Measurements from ENCODE around the gene ABCA8.
"Not testable (repeated sequence)": the region's sequence is repeated elsewhere in the genome, so short reads cannot be mapped to it uniquely, and the experiment has no call there.

The ABCA8 gene, protein sequence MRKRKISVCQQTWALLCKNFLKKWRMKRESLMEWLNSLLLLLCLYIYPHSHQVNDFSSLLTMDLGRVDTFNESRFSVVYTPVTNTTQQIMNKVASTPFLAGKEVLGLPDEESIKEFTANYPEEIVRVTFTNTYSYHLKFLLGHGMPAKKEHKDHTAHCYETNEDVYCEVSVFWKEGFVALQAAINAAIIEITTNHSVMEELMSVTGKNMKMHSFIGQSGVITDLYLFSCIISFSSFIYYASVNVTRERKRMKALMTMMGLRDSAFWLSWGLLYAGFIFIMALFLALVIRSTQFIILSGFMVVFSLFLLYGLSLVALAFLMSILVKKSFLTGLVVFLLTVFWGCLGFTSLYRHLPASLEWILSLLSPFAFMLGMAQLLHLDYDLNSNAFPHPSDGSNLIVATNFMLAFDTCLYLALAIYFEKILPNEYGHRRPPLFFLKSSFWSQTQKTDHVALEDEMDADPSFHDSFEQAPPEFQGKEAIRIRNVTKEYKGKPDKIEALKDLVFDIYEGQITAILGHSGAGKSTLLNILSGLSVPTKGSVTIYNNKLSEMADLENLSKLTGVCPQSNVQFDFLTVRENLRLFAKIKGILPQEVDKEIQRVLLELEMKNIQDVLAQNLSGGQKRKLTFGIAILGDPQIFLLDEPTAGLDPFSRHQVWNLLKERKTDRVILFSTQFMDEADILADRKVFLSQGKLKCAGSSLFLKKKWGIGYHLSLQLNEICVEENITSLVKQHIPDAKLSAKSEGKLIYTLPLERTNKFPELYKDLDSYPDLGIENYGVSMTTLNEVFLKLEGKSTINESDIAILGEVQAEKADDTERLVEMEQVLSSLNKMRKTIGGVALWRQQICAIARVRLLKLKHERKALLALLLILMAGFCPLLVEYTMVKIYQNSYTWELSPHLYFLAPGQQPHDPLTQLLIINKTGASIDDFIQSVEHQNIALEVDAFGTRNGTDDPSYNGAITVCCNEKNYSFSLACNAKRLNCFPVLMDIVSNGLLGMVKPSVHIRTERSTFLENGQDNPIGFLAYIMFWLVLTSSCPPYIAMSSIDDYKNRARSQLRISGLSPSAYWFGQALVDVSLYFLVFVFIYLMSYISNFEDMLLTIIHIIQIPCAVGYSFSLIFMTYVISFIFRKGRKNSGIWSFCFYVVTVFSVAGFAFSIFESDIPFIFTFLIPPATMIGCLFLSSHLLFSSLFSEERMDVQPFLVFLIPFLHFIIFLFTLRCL (N-terminal part only)

DNA sequence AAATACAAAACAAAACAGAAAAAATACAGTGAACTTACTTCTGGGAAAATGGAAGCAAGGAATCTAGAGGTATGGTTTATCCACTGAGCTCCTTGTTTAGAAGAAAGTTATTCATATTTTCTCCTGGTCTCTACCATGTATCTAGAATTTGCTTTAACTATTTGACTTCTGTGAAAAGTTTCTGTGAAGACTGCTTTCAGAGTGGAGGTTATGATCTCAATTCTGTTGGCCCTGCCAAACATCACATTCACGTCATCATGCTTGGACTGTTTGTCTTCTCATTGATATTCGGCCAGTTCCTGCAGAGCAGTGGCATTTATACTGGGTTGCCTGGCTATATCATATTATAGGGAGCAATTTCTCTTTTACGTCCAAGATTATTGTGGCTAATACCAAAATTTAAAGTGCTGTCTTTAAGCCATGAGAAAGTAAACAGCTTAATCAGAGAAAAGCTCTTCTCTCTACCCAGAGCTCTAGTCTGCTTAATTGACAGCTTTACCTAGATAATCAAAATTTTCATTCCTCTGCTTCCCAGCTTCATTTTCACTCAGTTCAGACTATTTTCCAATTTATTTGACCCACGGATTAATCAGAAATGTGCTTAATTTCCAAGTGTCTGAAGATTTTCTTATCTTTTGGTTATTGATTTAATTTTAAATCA, at the start of gene ABCA8:
TSS of gene ABCA8 (minus strand) at position 212 of the 661 bp plus-strand sequence. CDS start 13,358 bp downstream, outside the sequence.
- peaks cover 3% of the 10 kb centered on the region; the same call in 1 of the 2 replicates for H3K9me3 ChIP-seq (ENCODE audit: control insufficient read depth, insufficient read depth, low read length)
- H3K36me3 ChIP-seq (ENCODE audit: insufficient read depth, low read length): no peaks in the 10 kb centered on the region
- H3K9ac ChIP-seq (ENCODE audit: low read depth, low read length): no peak within 1 kb of the TSS
- no peaks in the 10 kb centered on the region for H3K4me1 ChIP-seq (ENCODE audit: insufficient read depth, low read length)

DNA sequence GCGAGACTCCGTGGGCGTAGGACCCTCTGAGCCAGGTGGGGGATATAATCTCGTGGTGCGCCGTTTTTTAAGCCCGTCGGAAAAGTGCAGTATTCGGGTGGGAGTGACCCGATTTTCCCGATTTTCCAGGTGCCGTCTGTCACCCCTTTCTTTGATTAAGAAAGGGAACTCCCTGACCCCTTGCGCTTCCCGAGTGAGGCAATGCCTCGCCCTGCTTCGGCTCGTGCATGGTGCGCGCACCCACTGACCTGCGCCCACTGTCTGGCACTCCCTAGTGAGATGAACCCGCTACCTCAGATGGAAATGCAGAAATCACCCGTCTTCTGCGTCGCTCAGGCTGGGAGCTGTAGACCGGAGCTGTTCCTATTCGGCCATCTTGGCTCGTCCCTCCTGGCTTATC, 49.6 kb upstream of the ABCA8 start:
- H3K9me3 ChIP-seq (ENCODE audit: control insufficient read depth, insufficient read depth, low read length); H3K4me1 ChIP-seq (ENCODE audit: insufficient read depth, low read length); H3K36me3 ChIP-seq (ENCODE audit: insufficient read depth, low read length): not testable (repeated sequence)
- peak overlapping the region; percentile 34 for H3K9ac ChIP-seq (ENCODE audit: low read depth, low read length)

DNA sequence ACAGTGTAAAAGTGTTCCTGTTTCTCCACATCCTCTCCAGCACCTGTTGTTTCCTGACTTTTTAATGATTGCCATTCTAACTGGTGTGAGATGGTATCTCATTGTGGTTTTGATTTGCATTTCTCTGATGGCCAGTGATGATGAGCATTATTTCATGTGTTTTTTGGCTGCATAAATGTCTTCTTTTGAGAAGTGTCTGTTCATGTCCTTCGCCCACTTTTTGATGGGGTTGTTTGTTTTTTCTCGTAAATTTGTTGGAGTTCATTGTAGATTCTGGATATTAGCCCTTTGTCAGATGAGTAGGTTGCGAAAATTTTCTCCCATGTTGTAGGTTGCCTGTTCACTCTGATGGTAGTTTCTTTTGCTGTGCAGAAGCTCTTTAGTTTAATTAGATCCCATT, 44.6 kb upstream of the ABCA8 start:
- H3K9me3 ChIP-seq (ENCODE audit: control insufficient read depth, insufficient read depth, low read length); H3K9ac ChIP-seq (ENCODE audit: low read depth, low read length); H3K4me1 ChIP-seq (ENCODE audit: insufficient read depth, low read length); H3K36me3 ChIP-seq (ENCODE audit: insufficient read depth, low read length): not testable (repeated sequence)

DNA sequence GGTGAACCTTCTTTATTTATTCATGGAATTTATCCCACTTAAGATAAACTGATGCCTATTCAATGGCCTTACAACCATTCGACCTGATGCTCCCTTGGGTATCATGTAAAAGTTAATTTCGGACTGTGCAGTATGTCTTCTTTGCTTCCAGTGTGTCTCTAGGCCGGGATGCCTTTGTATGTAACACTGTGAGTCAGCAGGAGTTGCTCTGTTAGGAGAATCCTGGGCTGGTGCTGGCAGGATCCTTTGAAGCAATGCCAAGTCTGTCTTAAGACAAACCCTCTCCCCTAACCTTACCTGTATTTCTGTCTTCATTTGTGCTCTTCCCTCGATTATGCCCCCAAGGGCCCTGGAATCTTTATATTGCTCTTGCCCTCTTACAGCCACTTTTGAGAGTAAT, 37.9 kb upstream of the ABCA8 start:
- Histone ChIP-seq H3K9me3 (ENCODE audit: control insufficient read depth, insufficient read depth, low read length) (no peaks in the 10 kb centered on the region), H3K4me1 (ENCODE audit: insufficient read depth, low read length) (peaks cover 19% of the 10 kb centered on the region), H3K36me3 (ENCODE audit: insufficient read depth, low read length) (no peaks in the 10 kb centered on the region), H3K9ac (ENCODE audit: low read depth, low read length) (no peak overlapping the region)

DNA sequence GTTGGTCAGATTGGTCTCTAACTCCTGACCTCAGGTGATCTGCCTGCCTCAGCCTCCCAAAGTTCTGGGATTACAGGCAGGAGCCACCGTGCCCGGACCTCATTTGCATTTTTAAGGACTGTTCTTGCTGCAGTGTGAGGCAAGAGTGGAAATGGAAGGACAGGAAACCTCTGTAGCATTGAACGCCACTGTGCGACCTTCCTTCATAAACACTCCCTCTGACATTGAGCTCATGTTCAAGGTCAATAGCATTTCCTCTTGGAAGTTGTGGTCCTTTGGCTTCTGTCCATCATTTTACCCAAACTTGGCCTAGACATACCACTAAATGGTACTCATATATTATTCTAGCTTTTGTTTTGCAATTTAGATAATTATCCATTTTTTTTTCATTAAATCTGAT, 32.8 kb upstream of the ABCA8 start:
- no peaks in the 10 kb centered on the region for H3K9me3 ChIP-seq (ENCODE audit: control insufficient read depth, insufficient read depth, low read length)
- H3K4me1 ChIP-seq (ENCODE audit: insufficient read depth, low read length): peaks cover 19% of the 10 kb centered on the region
- H3K9ac ChIP-seq (ENCODE audit: low read depth, low read length): no peak overlapping the region
- H3K36me3 ChIP-seq (ENCODE audit: insufficient read depth, low read length): no peaks in the 10 kb centered on the region

DNA sequence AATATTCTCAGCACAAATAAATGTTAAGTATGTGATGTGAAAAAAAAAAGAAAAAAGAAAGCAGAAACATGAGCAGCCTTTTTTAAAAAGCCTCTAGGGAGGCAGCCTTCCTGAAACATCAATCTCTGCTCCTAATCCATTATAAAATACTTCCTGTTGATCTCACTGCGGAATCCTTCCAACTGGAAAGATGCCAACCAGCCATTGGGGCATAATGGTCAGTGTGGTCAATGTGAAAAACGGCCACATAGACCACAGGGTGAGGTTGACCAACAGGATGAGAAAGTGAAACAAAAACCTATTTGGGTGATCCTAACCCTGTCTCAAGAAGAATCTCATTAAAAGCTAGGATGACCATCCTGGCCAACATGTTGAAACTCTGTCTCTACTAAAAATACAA, 26.1 kb upstream of the ABCA8 start:
- Histone ChIP-seq H3K4me1 (ENCODE audit: insufficient read depth, low read length) (no peaks in the 10 kb centered on the region), H3K36me3 (ENCODE audit: insufficient read depth, low read length) (no peaks in the 10 kb centered on the region), H3K9me3 (ENCODE audit: control insufficient read depth, insufficient read depth, low read length) (no peaks in the 10 kb centered on the region), H3K9ac (ENCODE audit: low read depth, low read length) (no peak overlapping the region)

DNA sequence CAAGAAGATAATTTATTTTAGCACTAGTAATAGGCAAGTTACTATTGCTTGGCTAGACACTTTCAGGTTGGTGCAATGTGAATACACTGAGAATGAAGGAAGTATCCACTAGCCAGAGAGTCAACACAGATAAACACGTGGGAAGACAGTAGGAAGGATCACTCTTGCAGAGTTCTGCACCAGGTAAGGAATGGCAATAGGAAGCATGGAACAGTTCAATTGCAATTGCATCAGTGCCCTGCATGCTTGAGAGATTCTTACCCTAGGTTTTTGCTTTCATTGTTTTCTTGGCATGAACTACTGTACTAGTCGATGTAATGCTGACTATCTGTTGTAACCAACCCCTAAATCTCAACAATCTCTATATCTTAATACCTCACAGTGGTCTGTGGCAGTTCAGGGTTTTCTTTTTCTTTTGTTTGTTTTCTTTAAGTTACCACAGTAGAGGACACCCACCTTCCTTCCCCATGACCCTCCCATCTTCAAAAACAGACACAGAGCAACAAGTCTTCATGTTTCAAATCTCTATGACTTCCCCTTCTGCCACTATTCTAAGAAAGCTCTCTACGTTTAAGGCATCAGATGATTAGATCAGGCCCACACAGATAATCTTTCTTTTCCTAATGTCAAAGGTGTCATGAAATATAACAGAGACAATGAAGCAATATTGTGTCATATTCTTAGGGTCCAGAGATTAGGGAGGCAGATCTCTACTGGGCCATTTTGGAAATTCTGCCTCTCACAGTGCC, 18.1 kb upstream of the ABCA8 start:
- H3K36me3 ChIP-seq (ENCODE audit: insufficient read depth, low read length): no peaks in the 10 kb centered on the region
- no peaks in the 10 kb centered on the region for H3K4me1 ChIP-seq (ENCODE audit: insufficient read depth, low read length)

DNA sequence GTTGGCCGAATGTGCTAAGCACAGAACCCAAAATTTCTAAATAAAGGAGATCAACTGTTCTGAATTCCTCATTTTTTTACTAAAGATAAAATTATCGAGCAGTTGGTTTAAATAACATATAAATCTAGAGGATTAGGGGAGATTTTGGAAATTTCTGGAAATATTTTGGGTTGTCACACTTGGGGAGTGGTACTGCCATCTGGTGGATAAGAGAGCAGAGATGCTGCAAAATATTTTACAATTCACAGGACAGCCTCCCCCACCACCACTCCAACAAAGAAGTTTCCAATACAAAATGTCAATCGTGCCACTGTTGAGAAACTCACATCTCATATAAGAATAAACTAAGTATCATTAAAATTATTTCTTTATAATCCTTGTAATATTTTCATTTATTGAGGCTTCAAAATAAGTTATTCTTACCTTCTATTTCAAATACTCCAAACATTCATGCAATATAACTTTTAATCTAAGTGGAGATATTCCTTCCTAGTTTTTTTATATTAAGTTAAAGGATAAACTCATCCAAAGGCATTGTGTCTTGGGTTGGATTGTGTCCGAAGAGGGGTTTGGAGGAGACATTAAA, 17.0 kb upstream of the ABCA8 start:
- no peaks in the 10 kb centered on the region for H3K9me3 ChIP-seq (ENCODE audit: control insufficient read depth, insufficient read depth, low read length)
- H3K4me1 ChIP-seq (ENCODE audit: insufficient read depth, low read length): no peaks in the 10 kb centered on the region
- no peaks in the 10 kb centered on the region for H3K36me3 ChIP-seq (ENCODE audit: insufficient read depth, low read length)
- no peak overlapping the region for H3K9ac ChIP-seq (ENCODE audit: low read depth, low read length)

More for the DNA sequence above, 18.1 kb upstream of the ABCA8 start:
- no peaks in the 10 kb centered on the region for H3K9me3 ChIP-seq (ENCODE audit: control insufficient read depth, insufficient read depth, low read length)
- no peak overlapping the region for H3K9ac ChIP-seq (ENCODE audit: low read depth, low read length)

DNA sequence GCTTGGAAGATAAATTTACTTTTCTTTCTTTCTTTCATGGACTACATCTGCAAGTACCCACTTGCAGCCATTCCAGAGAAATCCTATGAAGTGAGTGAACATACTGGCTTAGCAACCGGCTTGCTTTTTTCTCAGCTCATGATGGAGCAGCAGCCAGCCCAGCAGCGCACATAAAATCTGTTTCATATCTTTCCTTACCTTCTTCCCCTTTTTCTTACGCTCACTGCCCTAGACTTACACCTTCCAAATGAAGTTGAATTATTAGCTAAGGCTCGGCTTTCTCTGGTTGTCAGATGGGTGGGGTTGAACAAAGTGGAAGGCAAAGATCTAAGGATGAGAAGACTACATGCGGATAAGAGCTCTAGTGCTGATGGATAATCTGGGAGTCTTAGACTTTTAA, 13.9 kb upstream of the ABCA8 start:
- Histone ChIP-seq H3K4me1 (ENCODE audit: insufficient read depth, low read length) (no peaks in the 10 kb centered on the region), H3K9ac (ENCODE audit: low read depth, low read length) (no peak overlapping the region), H3K36me3 (ENCODE audit: insufficient read depth, low read length) (no peaks in the 10 kb centered on the region), H3K9me3 (ENCODE audit: control insufficient read depth, insufficient read depth, low read length) (no peaks in the 10 kb centered on the region)

DNA sequence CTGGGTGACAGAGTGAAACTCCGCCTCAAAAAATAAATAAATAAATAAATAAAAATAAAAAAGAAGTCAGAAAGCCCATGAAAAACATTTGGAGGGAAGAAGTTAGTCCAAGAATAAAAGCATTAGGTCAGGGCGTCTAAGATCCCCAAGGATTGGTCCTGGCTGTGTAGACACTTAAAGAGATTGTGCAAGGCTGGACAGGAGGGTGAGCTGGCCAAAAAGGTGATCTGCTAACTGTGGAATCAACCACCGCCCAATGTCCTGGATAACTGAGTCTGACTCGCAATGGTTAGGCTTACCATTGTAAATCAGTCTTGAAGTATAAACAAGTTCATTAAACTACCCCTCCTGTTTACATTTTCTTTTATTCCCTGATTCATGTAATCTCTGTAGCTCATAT, 8.8 kb upstream of the ABCA8 start:
- Histone ChIP-seq H3K36me3 (ENCODE audit: insufficient read depth, low read length) (no peaks in the 10 kb centered on the region), H3K9me3 (ENCODE audit: control insufficient read depth, insufficient read depth, low read length) (peaks cover 2% of the 10 kb centered on the region; the same call in 1 of the 2 replicates), H3K4me1 (ENCODE audit: insufficient read depth, low read length) (no peaks in the 10 kb centered on the region), H3K9ac (ENCODE audit: low read depth, low read length) (no peak overlapping the region)

DNA sequence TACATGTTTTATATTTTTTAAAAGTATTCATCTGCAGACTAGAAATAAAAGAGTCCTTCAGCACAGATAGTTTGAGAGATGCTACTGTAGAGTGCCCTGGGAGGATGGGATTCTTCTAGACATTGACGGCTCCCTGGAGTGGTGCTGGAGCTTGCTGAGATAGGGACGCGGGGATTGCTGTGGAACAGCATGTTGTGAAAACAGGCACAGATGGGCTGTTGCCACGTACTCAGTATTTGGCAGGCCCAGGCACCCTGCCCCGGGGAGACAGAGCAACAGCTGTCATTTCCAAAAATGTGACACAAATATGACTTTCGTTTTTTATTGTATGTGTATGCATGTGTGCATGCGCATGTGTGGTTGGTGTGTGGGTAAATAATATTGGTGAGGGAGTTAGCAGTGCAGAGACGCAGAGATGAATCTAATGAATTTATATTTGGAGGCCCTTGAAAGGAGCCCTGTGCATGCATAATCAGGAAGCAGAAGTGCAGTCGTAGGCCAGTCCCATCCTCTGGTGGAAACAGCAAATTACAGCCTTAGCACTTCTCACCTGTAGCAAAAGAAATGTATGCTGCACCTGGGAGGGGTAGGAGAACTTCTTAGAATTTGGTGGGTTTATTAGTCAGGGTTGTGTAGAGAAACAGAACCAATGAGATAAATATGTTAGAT, 6.2 kb upstream of the ABCA8 start:
- H3K36me3 ChIP-seq (ENCODE audit: insufficient read depth, low read length): no peaks in the 10 kb centered on the region
- no peak overlapping the region for H3K9ac ChIP-seq (ENCODE audit: low read depth, low read length)
- no peaks in the 10 kb centered on the region for H3K4me1 ChIP-seq (ENCODE audit: insufficient read depth, low read length)
- H3K9me3 ChIP-seq (ENCODE audit: control insufficient read depth, insufficient read depth, low read length): peaks cover 3% of the 10 kb centered on the region; the same call in 1 of the 2 replicates

DNA sequence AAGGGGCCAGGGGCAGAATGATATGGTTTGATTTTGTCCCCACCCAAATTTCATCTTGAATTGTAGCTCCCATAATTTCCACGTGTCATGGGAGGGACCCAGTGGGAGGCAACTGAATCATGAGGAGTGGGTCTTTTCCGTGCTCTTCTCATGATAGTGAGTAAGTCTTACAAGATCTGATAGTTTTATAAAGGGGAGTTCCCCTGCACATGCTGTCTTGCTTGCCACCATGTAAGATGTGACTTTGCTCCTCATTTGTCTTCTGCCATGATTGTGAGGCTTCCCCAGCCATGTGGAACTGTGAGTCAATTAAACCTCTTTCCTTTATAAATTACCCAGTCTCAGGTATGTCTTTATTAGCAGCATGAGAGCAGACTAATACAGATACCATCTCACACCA, 3.9 kb upstream of the ABCA8 start:
- not testable (repeated sequence) for H3K36me3 ChIP-seq (ENCODE audit: insufficient read depth, low read length); H3K9me3 ChIP-seq (ENCODE audit: control insufficient read depth, insufficient read depth, low read length); H3K4me1 ChIP-seq (ENCODE audit: insufficient read depth, low read length); H3K9ac ChIP-seq (ENCODE audit: low read depth, low read length)

DNA sequence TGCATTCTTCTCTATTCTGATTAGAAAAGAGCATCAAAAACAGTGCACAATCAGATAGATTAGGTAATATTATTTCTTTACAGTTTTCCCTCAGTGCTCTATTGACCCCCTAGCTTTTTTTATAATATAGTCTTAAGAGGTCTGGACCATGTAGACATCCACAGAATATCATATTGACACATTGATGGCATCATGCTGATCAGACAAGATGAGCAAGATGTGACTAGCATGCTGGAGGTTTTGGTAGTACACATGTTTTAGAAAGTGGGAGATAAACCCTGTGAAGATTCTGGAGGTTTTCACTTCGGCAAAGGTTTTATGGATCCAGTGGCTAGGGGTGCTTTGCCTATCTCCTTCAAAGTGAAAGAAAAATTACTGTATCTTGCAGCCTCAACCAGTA, 2.8 kb upstream of the ABCA8 start:
- Histone ChIP-seq H3K9me3 (ENCODE audit: control insufficient read depth, insufficient read depth, low read length) (peaks cover 3% of the 10 kb centered on the region; the same call in 1 of the 2 replicates), H3K9ac (ENCODE audit: low read depth, low read length) (no peak overlapping the region), H3K36me3 (ENCODE audit: insufficient read depth, low read length) (no peaks in the 10 kb centered on the region), H3K4me1 (ENCODE audit: insufficient read depth, low read length) (no peaks in the 10 kb centered on the region)

Data from ES-I3 (cell line).